Measurements from ENCODE around the gene JAZF1.

JAZF1 gene

DNA sequence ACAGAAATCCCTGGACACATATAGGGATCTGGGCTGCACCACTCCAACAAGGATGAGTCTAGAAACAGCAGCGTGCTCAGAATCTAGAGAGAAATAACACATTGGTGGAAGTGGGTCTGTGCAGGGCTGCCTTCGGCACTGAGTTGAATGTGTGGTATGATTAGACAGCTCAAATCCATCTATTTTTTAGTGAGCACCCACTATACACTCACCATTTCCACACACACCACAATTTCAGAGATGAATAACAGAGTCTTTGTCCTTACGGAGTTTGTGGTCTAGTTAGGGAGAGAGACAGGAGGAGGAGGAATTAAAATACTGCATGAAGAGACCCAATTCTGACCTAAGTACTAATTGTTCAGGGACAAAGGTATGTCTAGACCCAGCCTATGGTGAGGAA, 44.2 kb downstream of the JAZF1 start:
- no peak for DNase-seq (ENCODE audit: low spot score)

DNA sequence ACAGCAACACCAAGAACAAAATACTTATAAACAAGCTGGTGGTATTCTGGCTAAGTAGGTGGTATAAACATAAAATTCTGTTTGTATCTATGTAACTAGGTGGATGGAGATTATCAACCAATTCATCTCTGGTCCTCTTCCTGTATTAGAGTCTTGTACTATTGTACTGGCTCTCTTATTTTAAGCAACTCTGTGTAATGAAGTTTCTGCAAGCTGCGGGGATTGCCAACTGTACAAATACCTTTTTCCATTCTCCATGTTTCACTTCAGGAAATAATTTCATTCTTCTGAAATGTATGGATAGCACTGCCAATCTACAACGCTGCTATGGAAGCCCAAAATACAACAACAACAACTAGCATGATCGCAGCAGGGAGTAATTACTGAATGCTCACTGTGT, 44.8 kb downstream of the JAZF1 start:
- DNase-seq (ENCODE audit: low spot score) = no peak

DNA sequence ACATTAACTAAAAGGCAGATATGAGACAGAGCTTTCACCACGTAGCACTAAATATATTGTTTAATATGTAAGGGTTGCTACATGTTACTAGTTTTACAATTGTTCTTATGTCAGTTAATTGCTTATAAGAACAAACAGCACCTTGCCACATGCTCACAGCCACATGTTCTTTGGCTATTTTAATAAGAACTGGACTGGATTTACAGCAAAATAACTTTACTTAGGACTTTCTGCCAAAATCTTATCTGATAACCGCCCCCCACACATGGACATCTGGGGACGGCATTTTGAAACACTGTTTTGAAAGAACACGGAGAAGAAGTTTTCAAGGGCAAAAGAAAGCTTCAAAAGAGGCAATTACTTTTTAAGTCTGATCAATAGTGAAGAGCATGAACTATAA, 45.3 kb downstream of the JAZF1 start:
- DNase-seq (ENCODE audit: low spot score) = no peak

DNA sequence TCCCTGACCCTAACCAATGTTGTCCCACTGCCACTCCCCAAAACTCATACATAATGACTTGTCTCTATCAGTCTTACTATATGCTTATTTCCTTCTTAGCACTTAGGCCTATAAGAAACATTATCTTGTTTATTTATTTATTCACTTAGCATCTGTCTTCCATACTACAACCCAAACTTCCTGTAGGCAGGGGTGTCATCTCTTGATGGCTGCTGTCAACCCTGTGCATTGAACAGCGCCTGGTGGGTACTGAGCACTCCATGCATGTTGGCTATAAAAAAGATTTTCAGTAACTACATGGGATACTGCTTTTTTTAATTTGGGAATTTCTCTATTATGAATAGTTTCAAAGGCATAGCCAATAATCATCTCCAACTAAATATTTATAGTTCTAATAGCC, 46.7 kb downstream of the JAZF1 start:
- DNase-seq (ENCODE audit: low spot score) = no peak

DNA sequence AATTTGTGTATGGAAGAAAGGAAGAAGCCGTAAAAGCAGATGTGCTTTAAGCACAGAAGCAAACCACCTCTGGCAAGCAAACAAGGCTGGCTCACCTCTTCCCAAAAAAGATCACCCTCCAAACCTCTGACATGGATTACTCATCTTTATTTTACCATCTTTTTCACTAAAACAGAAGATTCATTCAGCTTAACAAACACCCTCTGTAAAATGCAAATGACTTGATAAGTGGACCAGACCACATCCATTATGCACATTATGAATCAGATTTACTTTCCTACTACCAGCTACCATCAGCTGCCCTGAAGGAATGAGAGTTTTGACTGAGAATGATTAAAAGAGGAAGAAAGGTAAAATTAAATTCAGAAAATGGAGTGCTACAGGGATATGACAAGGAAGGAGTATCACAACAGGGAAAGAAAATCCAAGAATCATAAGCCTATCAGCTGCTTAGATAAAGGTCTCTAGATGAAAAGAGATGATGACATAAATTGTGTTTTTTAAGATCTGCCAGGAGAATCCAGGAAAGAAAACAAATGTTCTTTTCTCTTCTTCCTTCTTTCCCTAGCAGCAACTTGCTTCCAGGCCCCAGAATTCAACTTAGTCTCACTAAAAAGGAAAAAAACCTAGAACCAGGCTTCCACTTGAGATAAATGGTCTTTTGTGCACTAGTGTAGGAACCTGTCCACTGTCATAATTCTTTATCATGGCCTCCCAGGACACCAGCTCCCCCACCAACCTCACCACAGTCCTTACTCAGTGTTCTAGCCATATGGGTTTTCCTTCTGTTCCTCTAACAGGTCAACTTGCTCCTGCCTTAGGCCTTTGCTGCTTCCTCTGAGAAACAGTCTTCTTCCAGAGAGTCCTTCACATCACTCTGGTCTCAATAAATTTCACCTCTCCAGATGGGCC, 47.4 kb downstream of the JAZF1 start:
- DNase-seq (ENCODE audit: low spot score) = no peak

DNA sequence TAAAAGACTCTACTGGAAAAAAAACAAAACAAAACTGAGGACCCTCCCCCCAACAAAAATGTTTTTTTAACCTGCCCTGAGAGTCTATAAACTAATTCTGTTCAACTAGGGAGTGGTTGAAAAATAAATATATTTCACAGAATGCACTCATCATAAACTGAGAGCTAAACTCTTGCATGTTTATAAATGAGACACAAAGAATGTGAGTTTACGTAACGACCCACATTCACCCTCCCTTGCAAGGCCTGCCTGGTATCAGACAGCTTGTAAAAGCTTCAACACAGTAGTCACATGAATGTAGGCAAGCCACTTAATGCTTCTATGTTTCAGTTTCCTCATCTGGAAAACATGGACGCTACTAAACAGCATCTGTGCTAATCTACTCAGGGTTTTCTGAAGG, 50.3 kb downstream of the JAZF1 start:
- no peak for DNase-seq (ENCODE audit: low spot score)

DNA sequence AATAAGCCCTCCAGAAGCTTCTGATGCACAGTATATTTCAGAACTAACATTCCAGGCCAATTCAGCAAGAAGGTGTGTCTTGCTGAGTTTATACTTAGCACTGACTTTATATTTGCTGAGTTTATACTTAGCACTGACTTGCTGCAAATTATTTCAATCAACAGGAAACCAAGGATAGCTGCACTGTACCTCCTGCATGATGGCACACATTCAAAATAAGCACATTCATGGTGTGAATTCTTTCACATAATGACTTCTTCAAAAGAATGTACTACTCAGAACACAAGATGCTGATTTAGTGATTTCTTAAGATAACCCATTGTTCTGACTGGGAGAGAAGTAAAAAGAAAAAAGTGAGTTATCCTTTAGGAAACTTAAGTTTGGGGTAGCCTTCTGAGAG, 52.0 kb downstream of the JAZF1 start:
- no peak for DNase-seq (ENCODE audit: low spot score)

DNA sequence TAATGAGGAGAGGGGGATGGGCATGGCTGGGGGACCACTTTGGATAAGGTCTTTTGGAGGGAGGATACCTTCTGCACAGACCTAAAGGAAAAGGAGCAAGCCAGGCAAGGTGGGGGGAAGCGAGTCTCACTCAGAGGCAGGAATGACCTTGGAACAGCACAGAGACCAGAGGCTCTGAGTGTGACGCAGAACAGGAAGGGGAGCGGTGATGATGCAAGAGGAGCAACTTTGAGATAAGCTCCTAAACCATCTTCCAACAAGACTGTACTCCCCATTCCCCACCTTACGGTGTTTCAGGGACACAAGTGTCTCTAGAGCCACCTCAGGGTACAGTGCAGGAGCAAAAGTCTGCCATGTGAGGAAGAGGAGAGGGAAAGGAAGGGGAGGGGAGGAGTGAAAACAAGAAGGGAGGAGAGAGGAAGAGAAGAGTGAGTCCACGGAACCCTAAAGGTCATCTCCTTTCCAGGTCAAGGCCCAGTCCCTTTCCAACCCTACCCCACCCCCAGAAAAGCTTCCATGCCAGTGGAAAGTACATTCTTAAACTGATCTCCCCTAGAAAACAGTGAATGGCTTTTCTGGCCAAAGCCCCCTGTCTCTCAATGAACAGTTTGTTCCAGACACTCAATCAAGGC, 54.1 kb downstream of the JAZF1 start:
- DNase-seq (ENCODE audit: low spot score) = no peak

DNA sequence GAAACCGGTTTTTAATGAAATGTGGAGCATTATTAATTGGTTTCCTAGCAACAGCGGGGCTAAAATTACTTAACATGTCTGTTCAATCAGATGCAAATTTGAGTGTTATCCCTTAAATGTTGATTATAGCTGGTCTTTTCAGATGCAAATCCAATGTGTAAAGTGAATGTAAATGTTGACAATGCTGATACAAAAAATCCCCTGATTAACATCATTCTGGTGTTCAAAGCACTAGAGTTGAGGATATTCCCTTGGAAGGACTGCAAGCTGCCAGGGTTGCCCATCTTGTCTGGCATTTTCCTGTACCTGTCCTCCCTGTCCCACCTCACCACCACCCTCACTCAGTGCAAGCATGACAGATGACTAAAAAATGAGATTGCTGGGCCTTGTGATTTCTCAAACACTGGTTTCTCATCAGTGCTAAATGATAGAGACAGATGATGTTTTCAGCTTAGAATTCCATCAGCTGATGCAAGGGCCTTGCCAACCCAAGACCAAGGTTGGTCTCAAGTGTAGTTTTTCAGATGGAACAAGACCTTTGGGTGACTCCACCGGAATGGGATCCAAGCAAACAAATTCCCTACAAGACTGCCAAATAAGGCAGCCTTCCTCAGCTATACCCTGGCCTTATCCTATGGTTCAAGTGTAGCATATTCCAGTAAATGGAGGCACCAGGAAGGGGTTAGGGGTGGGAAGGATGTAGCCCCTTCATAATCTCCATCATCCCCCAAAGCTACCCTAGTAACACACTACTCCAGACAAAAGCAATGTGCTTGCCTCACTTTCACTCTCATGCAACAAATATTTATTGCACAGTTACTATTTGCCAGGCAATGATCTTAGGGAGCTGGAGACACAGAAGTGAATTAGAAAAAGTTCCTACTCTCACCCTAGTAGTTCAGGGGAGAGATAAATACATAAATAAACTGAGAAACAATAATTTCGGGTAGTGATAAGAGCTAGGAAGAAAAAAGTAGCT, 54.9 kb downstream of the JAZF1 start:
- DNase-seq (ENCODE audit: low spot score) = no peak

DNA sequence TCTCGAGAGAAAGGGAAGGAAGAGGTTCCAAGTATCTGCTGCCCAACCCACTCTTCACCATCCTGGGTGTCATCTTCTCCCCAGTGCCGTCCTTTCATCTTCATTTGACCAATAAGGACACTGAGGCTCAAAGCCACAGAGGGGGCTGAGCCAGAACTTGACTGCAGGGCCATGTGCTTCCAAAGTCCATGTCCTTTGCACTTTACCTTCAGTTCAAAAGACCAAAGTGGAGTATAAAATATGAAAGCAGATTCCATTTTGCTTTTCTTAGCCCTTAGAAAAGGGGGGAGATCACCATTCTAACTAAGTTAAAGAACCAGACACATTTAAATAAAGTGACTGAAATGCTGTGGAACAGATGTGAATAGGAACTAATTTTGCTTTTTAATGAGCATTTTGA, 56.2 kb downstream of the JAZF1 start:
- no peak for DNase-seq (ENCODE audit: low spot score)

DNA sequence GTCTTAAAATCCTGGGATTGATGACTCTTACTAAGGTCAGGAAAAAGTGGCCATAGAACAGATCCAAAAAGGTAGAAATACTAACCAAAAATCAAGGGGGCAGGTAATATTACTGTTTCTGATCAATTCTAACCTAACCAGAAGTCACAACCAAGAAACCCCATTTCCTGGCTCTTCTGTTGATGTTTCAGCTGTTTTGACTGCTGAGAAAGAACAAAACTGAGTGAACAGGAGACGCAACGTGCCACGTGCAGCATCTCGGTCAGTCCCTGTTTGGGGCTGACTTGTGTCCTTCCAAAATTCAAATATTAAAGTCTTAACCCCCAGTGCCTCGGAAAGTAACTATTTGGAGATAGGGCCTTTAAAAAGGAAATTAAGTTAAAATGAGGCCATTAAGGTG, 56.8 kb downstream of the JAZF1 start:
- DNase-seq (ENCODE audit: low spot score) = no peak

DNA sequence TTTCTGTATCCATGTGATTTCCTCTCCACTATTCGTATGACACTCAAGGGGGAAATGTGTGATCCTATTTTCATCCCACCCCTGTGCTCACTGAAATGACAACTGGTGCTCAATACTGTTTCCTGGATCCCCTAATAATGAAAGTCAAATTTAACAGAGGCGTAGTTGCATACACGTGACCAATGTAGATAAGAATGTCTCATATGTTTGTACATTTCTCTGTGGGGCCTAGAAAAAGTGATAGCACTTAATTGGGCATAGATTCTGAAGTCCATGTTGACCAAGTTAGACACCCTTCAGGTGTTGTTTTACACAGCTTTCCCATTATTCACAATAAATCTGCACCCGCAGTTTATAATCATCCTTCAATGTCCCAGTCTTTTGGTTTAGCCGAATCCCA, 59.1 kb downstream of the JAZF1 start:
- no peak for DNase-seq (ENCODE audit: low spot score)

DNA sequence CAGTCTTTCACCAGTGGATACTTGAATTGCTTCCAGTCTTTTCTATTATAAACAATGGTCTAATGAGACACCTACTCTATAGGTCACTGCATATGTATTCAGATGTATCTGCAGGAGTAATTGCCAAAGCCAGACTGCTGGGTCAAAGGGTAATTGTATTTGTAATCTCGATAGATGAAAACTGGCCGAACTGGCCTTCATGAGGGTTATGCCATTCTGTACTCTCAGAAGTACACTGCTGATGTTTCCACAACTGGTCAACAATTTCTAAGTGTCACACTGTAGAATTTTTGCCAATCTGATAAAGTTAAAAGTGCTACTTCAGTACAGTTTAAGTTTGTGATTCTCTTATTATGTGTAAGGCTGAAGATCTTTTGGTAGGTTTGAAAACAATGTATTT, 64.6 kb downstream of the JAZF1 start:
- DNase-seq (ENCODE audit: low spot score) = no peak

DNA sequence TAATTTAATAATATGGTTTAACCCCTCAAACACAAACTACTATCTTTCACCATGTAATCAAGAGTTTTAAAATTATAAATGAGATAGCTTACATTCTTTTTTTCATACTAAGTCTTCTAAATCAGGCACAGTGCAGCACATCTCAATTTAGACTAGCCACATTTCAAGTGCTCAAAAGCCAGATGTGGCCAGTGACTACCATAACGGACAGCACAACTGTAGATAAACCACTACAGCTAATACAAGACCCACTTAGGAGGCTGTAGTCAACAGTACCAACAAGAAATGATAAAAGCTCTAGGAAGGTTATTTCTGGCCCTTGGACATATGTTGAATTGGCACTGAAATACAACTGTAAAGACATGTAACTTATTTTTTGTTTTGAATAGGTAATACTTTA, 65.3 kb downstream of the JAZF1 start:
- no peak for DNase-seq (ENCODE audit: low spot score)

DNA sequence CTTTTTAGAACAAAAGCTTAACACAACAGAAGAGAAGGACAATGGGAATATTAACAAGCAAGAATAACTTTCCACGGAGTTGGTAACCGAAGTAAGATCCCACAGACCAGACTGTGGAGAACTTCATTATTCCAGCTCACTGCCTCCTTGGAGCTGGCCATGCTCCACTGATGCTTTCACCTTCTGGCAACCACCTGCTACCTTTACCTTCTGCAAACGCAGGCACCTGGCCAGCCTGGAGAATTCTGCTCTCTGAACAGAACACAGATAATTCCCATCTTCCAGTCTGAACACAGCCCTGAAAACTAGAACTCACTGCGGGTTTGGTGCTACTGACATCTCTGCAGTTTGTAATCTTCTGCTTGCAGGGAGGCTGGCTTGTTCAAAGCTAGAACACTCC, 66.5 kb downstream of the JAZF1 start:
- DNase-seq (ENCODE audit: low spot score) = no peak

DNA sequence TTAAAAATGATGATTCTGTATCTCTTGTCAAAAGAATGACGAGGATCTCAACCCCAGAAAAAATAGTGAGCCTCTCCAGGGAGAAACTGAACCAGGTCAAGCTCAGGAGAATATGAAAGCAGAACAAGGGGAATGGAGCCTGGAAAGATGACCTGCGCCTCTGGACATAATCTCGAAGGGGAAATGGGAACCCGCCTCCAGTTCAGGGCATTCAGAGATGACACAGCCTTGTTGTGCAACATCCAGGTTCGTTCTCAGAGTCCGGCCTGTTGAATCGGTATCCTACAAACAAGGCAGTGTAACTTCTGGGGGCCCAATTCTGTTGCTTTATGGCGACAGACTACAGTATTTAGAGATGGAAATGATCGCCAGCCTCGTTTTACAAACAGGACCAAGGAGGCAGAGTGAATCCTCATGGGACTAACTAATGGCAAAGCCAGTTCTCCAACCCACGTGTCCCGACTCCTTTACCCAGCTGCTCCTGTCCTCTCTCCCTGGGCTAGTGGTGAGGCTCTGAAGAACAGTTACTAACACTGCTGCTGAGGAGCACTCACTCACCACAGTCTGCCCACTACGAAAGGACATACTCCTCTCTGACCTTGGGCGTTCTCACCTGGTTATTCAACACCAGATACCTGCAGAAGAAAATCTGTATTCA, 67.6 kb downstream of the JAZF1 start:
- peak; percentile 20 for DNase-seq (ENCODE audit: low spot score)

DNA sequence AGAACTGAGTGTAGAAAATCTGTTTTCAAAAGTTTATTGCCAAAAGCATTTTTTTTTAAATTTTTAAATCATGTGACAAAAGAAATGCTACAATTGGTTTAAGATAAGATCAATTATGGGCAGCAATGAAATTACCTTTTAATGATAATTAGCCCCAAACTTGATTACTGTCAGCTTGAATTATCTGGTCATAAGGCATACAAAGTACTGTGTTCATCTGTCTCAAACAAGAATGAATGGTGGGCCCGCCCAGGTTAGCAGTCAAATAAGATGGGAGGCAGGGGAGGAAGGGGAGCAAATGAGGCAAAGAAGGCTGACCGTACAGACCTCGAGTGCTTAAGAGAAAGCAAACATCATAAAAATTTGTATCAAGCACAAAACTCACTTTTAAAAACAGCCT, 68.1 kb downstream of the JAZF1 start:
- no peak for DNase-seq (ENCODE audit: low spot score)

DNA sequence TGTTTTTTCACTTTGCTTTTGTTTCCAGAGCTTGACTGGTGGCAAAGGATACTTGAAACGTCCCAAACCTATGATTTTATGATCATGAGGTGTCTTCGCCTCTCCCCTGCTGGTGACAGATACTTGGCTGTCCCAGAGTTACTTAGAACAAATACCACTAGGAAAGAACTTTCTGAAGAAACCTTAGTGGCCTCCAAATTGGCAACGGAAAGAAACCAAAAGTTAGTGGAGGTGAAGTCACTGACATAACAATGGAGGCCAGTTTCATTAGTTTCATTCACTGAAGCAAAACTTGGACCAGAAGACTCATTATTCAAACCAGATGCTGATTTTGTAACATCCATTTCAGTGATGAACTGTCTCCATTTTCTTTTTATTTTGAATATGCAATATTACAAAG, 68.6 kb downstream of the JAZF1 start:
- DNase-seq (ENCODE audit: low spot score) = no peak

DNA sequence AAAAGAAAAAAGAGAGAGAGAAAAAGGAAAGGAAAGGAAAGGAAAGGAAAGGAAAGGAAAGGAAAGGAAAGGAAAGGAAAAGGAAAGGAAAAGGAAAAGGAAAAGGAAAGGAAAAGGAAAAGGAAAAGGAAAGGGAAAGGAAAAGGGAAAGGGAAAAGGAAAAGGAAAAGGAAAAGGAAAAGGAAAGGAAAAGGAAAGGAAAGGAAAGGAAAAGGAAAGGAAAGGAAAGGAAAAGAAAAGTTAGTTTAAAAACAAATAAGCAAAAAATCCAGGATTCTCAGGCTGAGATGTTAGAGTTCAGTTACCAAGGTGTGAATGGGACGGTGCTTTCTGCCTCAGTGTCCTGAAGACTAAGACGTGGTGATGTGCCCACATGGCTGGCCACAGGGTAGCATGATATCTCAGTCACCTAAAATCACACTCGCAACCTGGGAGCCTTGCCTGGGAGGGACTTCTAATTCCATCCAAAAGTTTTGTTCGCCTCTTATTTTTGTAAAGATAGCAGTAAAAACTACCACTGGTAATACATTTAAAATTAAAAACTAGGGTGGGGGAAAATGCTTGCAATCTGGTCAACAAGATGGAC, 70.1 kb downstream of the JAZF1 start:
- DNase-seq (ENCODE audit: low spot score) = no peak

DNA sequence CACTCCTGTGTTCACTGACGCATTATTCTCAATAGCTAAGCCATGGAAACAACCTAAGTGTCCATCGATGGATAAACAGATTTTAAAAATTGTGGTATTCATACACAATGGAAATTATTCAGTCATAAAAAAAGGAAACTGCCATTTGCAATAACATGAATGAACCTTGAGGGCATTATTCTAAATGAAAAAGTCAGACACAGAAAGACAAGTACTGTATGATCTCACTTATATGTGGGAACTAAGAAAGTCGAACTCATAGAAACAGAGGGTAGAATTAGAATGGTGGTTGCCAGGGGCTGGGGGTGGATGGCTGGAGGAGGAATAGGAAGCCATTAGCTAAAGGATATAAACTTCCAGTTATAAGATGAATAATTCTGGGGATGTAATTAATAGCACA, 71.8 kb downstream of the JAZF1 start:
- DNase-seq (ENCODE audit: low spot score) = no peak

DNA sequence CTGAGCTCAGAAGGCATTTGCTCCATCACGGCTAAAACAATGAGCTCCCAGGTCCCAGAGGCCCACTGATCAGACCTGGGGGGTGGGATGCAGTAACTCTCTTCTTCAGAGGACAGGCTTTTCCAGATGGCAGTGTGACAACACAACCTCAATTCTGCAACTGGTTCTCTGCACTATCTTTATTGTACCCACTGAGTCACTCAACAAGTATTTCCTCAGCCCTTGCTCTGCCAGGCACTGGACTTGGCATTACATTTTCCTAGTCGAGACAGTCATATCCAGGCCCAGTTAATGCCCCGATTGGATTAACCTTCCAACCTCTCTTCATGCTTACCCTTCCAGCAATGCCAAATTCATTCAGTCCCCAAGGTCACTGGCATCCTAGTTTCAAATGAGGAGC, 72.6 kb downstream of the JAZF1 start:
- DNase-seq (ENCODE audit: low spot score) = no peak
